ENCODE measurements around the gene MCF2L2.

The MCF2L2 gene

GRCh38 chr3:183301937-183302580 lies 126.4 kb downstream of the MCF2L2 start:
- no peak overlapping the region for H3K27ac ChIP-seq
- no peak for TF ChIP-seq ZFX (IDR thresholded peaks at IDR 0.05; ENCODE audit: borderline replicate concordance)

GRCh38 chr3:183300996-183301562 lies 127.3 kb downstream of the MCF2L2 start:
- H3K27ac ChIP-seq: no peak overlapping the region

DNA sequence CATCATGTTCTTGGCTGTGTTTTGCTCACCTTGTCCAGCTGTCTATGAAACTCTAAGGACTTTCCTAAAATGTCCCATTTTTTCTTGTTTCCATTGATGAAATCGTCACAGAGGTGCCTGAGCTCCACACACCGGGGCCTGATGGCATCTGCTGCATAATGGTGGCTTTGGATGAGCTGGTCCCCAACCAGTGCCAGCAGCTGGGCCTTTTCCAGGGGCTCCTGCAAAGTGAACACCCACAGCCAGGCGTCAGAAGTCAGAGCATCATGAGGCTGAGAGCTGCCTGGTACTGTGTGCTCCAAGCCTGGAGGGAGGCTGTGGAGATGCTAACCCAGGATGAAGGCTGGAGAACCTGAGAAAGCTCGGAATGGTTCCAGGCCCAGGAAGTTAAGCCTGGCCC lies 128.4 kb downstream of the MCF2L2 start:
- H3K27ac ChIP-seq: no peak overlapping the region
- TF ChIP-seq, protein P1, sequence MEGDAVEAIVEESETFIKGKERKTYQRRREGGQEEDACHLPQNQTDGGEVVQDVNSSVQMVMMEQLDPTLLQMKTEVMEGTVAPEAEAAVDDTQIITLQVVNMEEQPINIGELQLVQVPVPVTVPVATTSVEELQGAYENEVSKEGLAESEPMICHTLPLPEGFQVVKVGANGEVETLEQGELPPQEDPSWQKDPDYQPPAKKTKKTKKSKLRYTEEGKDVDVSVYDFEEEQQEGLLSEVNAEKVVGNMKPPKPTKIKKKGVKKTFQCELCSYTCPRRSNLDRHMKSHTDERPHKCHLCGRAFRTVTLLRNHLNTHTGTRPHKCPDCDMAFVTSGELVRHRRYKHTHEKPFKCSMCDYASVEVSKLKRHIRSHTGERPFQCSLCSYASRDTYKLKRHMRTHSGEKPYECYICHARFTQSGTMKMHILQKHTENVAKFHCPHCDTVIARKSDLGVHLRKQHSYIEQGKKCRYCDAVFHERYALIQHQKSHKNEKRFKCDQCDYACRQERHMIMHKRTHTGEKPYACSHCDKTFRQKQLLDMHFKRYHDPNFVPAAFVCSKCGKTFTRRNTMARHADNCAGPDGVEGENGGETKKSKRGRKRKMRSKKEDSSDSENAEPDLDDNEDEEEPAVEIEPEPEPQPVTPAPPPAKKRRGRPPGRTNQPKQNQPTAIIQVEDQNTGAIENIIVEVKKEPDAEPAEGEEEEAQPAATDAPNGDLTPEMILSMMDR (IDR thresholded peaks at IDR 0.05): no peak
- TF ChIP-seq ZFX (IDR thresholded peaks at IDR 0.05; ENCODE audit: borderline replicate concordance): no peak

More at GRCh38 chr3:183300996-183301562, 127.3 kb downstream of the MCF2L2 start:
- TF ChIP-seq, protein P1 (IDR thresholded peaks at IDR 0.05): no peak
- no peak for TF ChIP-seq ZFX (IDR thresholded peaks at IDR 0.05; ENCODE audit: borderline replicate concordance)

DNA sequence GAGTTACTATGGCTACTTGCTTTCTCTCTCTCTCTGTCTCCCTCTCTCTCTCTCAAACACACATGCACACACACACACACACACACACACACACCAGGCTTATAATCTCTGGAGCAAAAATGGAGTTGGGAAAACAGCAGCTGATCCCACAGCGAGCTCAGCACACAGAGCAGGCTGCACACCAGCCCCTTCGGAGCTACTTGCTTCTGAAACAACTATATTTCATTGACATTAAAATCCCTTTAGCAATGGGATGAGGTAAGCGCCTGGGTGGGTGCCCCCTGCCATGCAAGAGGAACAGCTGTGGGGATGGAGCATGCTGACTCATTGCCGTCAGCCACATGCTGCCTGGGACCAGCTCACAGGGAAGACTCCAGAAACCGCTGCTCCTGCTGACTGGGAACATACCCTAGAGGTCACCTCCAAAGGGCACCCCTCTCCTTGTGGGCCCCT lies 129.7 kb downstream of the MCF2L2 start:
- TF ChIP-seq, protein P1 (IDR thresholded peaks at IDR 0.05): no peak
- no peak for TF ChIP-seq ZFX (IDR thresholded peaks at IDR 0.05; ENCODE audit: borderline replicate concordance)
- H3K27ac ChIP-seq: no peak overlapping the region

DNA sequence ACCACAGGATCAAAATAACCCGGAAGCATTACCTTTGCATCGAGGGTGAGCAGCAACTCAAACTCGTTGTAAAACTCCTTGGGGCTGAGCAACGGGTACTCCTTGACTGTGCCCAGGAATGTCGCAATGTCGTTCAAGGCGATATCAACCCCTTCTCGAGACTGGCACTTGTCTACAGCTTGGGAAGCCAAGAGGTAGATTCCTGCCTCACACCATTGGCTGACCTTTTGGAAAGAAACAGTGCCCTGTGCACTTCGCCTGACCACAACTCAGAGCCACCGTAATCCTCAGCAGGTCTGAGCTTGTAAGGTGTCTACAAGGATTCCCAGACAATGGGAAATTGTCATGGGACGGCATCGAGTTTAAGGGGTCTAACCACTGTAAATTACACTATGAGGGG lies 131.5 kb downstream of the MCF2L2 start:
- H3K27ac ChIP-seq: no peak overlapping the region
- TF ChIP-seq, protein P1 (IDR thresholded peaks at IDR 0.05): no peak
- no peak for TF ChIP-seq ZFX (IDR thresholded peaks at IDR 0.05; ENCODE audit: borderline replicate concordance)

DNA sequence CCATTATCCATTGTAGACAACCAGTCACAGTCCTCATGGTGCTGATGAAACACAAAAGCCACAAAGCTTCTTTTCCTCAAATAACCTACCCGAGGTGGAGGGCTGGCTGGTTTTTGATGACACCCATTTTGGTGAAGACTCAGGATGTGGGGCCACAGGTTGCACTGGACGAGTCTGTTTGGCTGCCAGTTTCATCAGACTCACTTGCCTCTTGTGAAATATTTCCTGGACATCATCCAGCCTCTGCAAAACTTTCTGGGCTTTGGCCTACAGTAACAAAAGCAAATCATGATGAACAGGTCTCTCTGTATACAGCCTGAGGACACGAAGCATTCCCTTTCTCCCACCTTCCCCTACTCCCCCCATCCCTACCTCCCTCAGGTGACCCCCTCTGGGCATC lies 133.2 kb downstream of the MCF2L2 start:
- no peak for TF ChIP-seq ZFX (IDR thresholded peaks at IDR 0.05; ENCODE audit: borderline replicate concordance)
- TF ChIP-seq, protein P1 (IDR thresholded peaks at IDR 0.05): no peak
- no peak overlapping the region for H3K27ac ChIP-seq

DNA sequence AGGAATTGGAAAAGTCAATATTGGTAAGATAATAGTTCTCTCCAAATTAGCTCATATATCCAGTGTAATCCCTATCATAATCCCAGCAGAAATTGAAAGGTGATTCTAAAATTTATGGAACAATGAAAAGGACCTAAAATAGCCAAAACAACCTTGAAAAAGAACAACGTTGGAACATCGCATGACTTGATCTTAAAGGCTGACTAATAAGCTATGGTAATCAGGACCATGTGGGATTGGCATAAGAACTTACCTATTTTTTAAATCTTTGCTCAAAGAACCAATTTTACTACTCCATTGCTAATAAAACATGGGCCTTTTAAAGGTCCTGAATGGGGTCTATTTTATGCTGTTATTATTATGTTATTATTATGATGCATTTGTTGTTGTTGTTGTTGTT lies 134.5 kb downstream of the MCF2L2 start:
- no peak overlapping the region for H3K27ac ChIP-seq
- TF ChIP-seq, protein P1 (IDR thresholded peaks at IDR 0.05): no peak
- no peak for TF ChIP-seq ZFX (IDR thresholded peaks at IDR 0.05; ENCODE audit: borderline replicate concordance)

Measured in 22Rv1 (cell line).